IMR-90 (cell line): Measurements from ENCODE around the gene DHX15.

Experiments used
- BHLHE40 ChIP-seq: fragments of 150-350 bp; IDR thresholded peaks from 2 replicates; pipeline ENCODE4 v1.6.1; 2016; ENCODE audit warnings: mild to moderate bottlenecking, low read depth, low read length
- POLR2A ChIP-seq: IDR thresholded peaks from 2 replicates; pipeline ENCODE4 v1.6.1; 2012; ENCODE audit warnings: mild to moderate bottlenecking, low read depth, low read length
- SMC3 ChIP-seq: fragments of 150-350 bp; IDR thresholded peaks from 2 replicates; pipeline ENCODE4 v1.6.1; 2016; ENCODE audit warnings: low read depth, mild to moderate bottlenecking, antibody characterized with exemption, low read length, moderate library complexity
- TF ChIP-seq, protein P1 (sequence below): conservative IDR thresholded peaks from 2 replicates; pipeline ENCODE4 v1.5.1; 2012; ENCODE audit warnings: mild to moderate bottlenecking, low read depth, low read length, improper control_type of control experiment
- TF ChIP-seq, protein P2 (sequence below): fragments of 150-350 bp; IDR thresholded peaks from 2 replicates; pipeline ENCODE4 v1.6.1; 2016; ENCODE audit warnings: low read depth, mild to moderate bottlenecking, low read length, moderate library complexity, borderline replicate concordance

DNA sequence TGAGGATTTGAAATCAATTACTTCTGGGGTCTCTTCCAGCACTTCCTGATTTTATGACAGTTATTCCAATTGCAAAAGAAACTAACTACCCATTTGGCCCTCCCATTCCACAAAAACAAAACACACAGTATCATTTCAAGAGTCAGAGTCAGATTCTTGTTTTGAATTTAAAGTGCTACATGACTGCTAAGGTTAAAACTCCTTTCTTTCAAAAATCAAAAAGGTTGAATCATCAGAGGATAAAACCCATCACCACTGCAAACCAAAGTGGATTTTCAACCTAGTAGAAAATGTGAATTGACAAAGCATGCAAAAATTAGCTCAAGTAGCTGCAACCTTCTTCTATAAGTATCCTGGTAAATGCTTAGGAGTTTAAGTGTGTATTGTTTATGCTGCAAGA is 67.4 kb downstream of the DHX15 start:
- TF ChIP-seq POLR2A (no peak), SMC3 (no peak), BHLHE40 (no peak)
- TF ChIP-seq, protein P1, sequence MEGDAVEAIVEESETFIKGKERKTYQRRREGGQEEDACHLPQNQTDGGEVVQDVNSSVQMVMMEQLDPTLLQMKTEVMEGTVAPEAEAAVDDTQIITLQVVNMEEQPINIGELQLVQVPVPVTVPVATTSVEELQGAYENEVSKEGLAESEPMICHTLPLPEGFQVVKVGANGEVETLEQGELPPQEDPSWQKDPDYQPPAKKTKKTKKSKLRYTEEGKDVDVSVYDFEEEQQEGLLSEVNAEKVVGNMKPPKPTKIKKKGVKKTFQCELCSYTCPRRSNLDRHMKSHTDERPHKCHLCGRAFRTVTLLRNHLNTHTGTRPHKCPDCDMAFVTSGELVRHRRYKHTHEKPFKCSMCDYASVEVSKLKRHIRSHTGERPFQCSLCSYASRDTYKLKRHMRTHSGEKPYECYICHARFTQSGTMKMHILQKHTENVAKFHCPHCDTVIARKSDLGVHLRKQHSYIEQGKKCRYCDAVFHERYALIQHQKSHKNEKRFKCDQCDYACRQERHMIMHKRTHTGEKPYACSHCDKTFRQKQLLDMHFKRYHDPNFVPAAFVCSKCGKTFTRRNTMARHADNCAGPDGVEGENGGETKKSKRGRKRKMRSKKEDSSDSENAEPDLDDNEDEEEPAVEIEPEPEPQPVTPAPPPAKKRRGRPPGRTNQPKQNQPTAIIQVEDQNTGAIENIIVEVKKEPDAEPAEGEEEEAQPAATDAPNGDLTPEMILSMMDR, result no peak
- TF ChIP-seq, protein P2, sequence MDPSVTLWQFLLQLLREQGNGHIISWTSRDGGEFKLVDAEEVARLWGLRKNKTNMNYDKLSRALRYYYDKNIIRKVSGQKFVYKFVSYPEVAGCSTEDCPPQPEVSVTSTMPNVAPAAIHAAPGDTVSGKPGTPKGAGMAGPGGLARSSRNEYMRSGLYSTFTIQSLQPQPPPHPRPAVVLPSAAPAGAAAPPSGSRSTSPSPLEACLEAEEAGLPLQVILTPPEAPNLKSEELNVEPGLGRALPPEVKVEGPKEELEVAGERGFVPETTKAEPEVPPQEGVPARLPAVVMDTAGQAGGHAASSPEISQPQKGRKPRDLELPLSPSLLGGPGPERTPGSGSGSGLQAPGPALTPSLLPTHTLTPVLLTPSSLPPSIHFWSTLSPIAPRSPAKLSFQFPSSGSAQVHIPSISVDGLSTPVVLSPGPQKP, result no peak
